ENCODE results near the gene CCDC80. TPM values are rescaled to one million over a fixed set of nuclear protein-coding genes. Genes with fewer than 3 reads are reported as not detected.

CCDC80 gene
- total RNA-seq, 2 experiments from 2014 or later = 0.25 to 0.40 TPM

DNA sequence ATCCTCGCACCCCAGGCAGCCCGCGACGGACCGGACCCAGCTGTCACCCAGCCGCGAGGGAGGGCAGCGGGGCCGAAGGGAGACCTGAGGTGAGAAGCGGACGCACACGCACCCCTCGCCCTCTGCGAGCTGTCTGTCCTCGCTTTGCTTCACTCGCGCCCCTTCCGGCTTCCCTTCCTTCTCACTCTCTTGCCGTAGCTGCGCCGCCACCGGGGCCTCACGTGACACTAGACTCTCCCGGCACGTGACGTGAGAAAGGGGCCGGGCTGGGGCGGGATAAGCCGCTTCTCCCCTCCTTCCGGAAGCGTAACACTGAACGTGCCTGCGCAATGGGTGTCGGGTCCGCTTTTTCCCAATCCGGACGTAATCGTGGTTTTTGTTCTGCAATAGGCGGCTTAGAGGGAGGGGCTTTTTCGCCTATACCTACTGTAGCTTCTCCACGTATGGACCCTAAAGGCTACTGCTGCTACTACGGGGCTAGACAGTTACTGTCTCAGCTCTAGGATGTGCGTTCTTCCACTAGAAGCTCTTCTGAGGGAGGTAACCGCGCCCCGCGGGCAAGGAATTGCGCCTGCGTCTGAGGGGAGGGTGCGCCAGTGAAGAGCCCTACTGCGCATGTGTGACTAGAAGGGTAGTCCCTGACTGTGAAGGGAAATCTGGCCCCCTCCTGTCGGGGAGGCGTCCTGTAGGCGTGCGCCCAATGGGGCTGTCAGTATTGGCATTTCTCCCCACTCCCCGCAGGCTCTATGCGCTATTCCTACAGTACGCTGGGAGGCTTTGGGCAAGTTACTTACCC, 79.0 kb downstream of the CCDC80 start, which contains the start of the genes ATG3 and SLC35A5:
Gene ATG3 (minus strand): TSS at position 229 of the 796 bp plus-strand sequence. CDS start 434 bp downstream, outside the sequence.
Gene SLC35A5 (plus strand): TSS at position 312 of the 796 bp plus-strand sequence. CDS start 1,359 bp downstream, outside the sequence.
- ChIA-PET CTCF (interaction anchor here (0.5 to 1.4 kb wide), 4 partner anchors 80 to 1277 kb away, joined by 3 to 4 read pairs (median 3); partner anchors contain the start of gene GRAMD1C), POLR2A (interaction anchor here (0.6 to 2.4 kb wide), 30 partner anchors 10 to 1018 kb away, joined by 3 to 20 read pairs (median 4); partner anchors contain the start of genes BTLA and CD200R1)
- Mint-ChIP-seq H3K9me3 (no peaks in the 10 kb centered on the region), H3K27ac (peak within 1 kb of the TSS; percentile 96), H3K4me1 (peaks cover 43% of the 10 kb centered on the region), H3K36me3 (ENCODE audit: low read depth) (peaks cover 44% of the 10 kb centered on the region), H3K4me3 (peak within 1 kb of the TSS; percentile 84), H3K27me3 (no peaks in the 10 kb centered on the region)
- peak; percentile 99 for DNase-seq

DNA sequence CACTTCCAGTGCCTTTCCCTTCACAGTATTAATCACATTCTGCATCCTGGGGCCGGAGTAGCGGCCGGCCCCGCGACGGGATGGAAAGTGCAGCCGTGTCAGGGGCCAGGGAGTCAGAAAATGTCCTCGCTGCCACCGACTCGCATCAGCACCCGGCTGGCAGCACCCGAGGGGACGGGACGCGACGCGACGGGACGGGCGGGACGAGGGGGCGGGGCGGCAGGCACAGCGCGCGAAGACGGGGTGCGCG, 79.5 kb downstream of the CCDC80 start:
- peak overlapping the region; percentile 91 for H3K27ac Mint-ChIP-seq
- peak overlapping the region; percentile 84 for H3K4me3 Mint-ChIP-seq
- peaks cover 42% of the 10 kb centered on the region for H3K36me3 Mint-ChIP-seq (ENCODE audit: low read depth)
- H3K4me1 Mint-ChIP-seq = peaks cover 42% of the 10 kb centered on the region
- no peaks in the 10 kb centered on the region for H3K9me3 Mint-ChIP-seq
- CTCF ChIA-PET = interaction anchor here (0.7 to 1.4 kb wide), 4 partner anchors 81 to 418 kb away, joined by 3 to 4 read pairs (median 3); no protein-coding TSS in a partner anchor
- POLR2A ChIA-PET = interaction anchor here (0.7 to 2.4 kb wide), 21 partner anchors 9 to 582 kb away, joined by 3 to 20 read pairs (median 4); partner anchors contain the start of genes ABHD10, BTLA and CD200R1
- H3K27me3 Mint-ChIP-seq = no peaks in the 10 kb centered on the region
- no peak for DNase-seq

DNA sequence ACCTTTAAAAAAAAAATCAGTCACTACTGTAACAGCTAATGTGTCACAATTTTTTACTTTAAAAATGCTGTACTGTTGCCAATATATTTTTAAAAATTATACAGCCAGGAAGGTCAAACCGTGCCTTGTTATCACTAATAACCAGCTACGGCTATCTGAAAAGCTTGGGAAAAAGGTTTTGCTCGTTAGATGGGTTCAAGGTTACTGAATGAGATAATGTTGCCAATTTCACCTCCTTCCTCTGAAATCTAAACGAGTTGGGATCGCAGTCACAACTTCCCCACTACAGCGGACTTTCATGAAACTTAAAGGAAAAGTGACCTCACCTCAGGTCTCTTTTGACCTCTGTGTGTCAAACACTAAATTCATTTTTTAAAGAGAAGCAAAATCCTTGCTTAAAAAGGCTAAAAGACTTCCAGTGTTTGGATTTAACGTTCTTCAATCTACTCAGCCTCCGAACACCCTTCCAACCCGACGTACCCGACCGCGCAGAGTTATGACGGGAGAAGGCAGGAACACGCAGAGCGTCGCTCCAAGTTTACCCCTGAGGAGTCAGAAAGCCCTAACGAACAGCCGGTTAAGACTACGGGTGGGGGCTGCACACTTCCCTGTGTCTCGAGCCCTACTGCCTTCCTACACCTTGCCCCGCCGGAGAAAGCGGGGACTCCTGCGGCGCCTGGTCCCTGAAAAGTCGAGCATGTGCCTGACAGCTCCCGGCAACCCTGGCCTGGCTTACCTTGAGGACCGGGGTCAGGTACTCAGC, 80.0 kb downstream of the CCDC80 start:
- peaks cover 40% of the 10 kb centered on the region for H3K4me1 Mint-ChIP-seq
- peak overlapping the region; percentile 84 for H3K4me3 Mint-ChIP-seq
- ChIA-PET POLR2A (interaction anchor here (0.9 to 2.4 kb wide), 18 partner anchors 9 to 582 kb away, joined by 3 to 20 read pairs (median 4); partner anchors contain the start of genes ABHD10, BTLA and CD200R1), CTCF (interaction anchor here (1.0 to 1.4 kb wide), 4 partner anchors 82 to 430 kb away, joined by 3 to 4 read pairs (median 4); partner anchors contain the start of gene GTPBP8)
- peak overlapping the region; percentile 91 for H3K27ac Mint-ChIP-seq
- H3K27me3 Mint-ChIP-seq = no peaks in the 10 kb centered on the region
- peaks cover 40% of the 10 kb centered on the region for H3K36me3 Mint-ChIP-seq (ENCODE audit: low read depth)
- peak; percentile 83 for DNase-seq
- H3K9me3 Mint-ChIP-seq = no peaks in the 10 kb centered on the region

GRCh38 chr3:112560307-112560706, 80.6 kb downstream of the CCDC80 start:
- CTCF ChIA-PET = interaction anchor here (1.0 to 1.4 kb wide), 3 partner anchors 124 to 431 kb away, joined by 3 to 4 read pairs (median 3); partner anchors contain the start of gene GTPBP8
- H3K9me3 Mint-ChIP-seq = no peaks in the 10 kb centered on the region
- peak overlapping the region; percentile 84 for H3K4me3 Mint-ChIP-seq

DNA sequence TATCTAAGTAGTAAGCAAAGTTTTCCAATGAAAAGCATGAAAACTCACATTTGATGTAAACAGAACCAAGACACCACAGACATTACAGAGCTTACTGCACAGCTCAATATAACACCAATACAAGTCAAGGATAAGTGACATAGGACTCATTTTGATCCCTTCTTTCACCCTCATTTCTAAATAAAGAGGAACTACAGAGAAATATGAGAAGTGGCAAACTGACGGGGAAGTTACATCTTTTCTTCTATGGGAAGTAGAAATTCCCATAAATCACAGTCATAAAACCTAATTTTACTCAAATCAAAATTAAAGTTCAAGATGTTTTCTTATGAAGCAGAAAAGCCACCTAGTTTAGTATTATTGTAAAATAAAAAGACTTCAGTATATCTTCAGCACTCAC, 83.0 kb downstream of the CCDC80 start:
- no peak overlapping the region for H3K4me3 Mint-ChIP-seq
- H3K36me3 Mint-ChIP-seq (ENCODE audit: low read depth) = peaks cover 50% of the 10 kb centered on the region
- H3K27me3 Mint-ChIP-seq = no peaks in the 10 kb centered on the region
- no peak overlapping the region for H3K27ac Mint-ChIP-seq
- DNase-seq = no peak
- POLR2A ChIA-PET = no interaction called here
- H3K9me3 Mint-ChIP-seq = no peaks in the 10 kb centered on the region
- H3K4me1 Mint-ChIP-seq = peaks cover 46% of the 10 kb centered on the region
- CTCF ChIA-PET = interaction anchor here (1.8 kb wide), 1 partner anchor 9 kb away, joined by 4 read pairs; no protein-coding TSS in a partner anchor

More at GRCh38 chr3:112560307-112560706, 80.6 kb downstream of the CCDC80 start:
- Mint-ChIP-seq H3K27ac (peak overlapping the region; percentile 91), H3K27me3 (no peaks in the 10 kb centered on the region), H3K36me3 (ENCODE audit: low read depth) (peaks cover 40% of the 10 kb centered on the region), H3K4me1 (peaks cover 44% of the 10 kb centered on the region)
- POLR2A ChIA-PET = interaction anchor here (1.1 to 2.4 kb wide), 5 partner anchors 12 to 581 kb away, joined by 3 to 20 read pairs (median 4); partner anchors contain the start of genes ABHD10 and BTLA
- no peak for DNase-seq

DNA sequence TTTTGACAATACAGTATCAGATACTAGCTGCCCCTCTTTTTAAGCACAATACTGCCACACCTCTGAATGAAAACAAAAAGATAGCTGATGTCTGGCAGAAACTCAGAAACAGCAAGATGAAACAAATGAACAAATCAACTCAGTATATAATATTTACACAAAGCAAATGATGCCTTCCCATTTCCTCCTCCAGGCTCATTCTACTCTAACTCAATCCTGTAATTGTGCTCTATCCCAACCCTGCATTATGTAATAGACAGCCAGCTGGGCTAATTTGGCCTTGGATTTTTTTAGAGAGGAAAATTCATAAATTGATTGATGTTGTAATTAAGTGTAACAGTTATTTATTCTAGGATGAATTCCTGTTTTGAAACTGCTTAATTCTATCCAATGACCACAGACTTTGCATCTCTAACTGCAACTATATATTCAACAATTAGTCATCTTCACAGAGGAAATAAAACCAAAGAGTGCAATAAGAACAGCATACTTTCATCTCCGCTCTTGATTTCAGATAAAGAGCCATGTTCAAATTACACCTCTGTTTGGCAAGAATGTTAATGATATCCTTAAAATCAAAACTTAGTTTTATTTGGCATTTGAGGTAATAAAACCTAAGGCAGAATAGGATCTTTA, 85.3 kb downstream of the CCDC80 start:
- Mint-ChIP-seq H3K4me1 (peaks cover 44% of the 10 kb centered on the region), H3K36me3 (ENCODE audit: low read depth) (peaks cover 67% of the 10 kb centered on the region), H3K27ac (no peak overlapping the region), H3K27me3 (no peaks in the 10 kb centered on the region), H3K9me3 (peaks cover 5% of the 10 kb centered on the region), H3K4me3 (no peak overlapping the region)
- ChIA-PET POLR2A (no interaction called here), CTCF (interaction anchor here (1.0 kb wide), 1 partner anchor 27 kb away, joined by 3 read pairs; no protein-coding TSS in a partner anchor)
- DNase-seq = no peak

GRCh38 chr3:112550859-112551258, 90.1 kb downstream of the CCDC80 start:
- POLR2A ChIA-PET = no interaction called here
- H3K4me1 Mint-ChIP-seq = peaks cover 21% of the 10 kb centered on the region
- peaks cover 5% of the 10 kb centered on the region for H3K9me3 Mint-ChIP-seq
- H3K27ac Mint-ChIP-seq = no peak overlapping the region
- CTCF ChIA-PET = no interaction called here
- H3K36me3 Mint-ChIP-seq (ENCODE audit: low read depth) = peaks cover 60% of the 10 kb centered on the region
- H3K4me3 Mint-ChIP-seq = no peak overlapping the region
- no peaks in the 10 kb centered on the region for H3K27me3 Mint-ChIP-seq
- no peak for DNase-seq

Other genes with a start within 250 kb of the CCDC80 start
- 10 to 100 TPM; 45.7 to 46.3 TPM for gene BTLA, start 141.7 kb downstream of the CCDC80 start, total RNA-seq
- 10 to 100 TPM; 74.8 to 75.3 TPM for gene ATG3, start 79.2 kb downstream of the CCDC80 start, total RNA-seq
- gene SLC35A5, start 79.1 kb downstream of the CCDC80 start, total RNA-seq = 10 to 100 TPM; 29.7 TPM
- gene CD200R1L, start 205.7 kb upstream of the CCDC80 start, total RNA-seq = not detected